Astrocyte (in vitro differentiated cells and primary cell): ENCODE data around the gene CREB5. TPM values are rescaled to one million over a fixed set of nuclear protein-coding genes. Genes with fewer than 3 reads are reported as not detected.

Experiments used
- DNase-seq: peaks from one replicate; pipeline ENCODE4 v3.0.0-alpha.2; 2010; ENCODE audit warnings: low read depth
- FAIRE-seq: peaks from 2 replicates; lab custom pipeline; 2011; peaks lifted over from hg19 to GRCh38; lab: Jason Lieb, UNC
- H2AFZ ChIP-seq: 2 replicates; pipeline ENCODE4 v1.6.0; 2012; ENCODE audit warnings: low read depth, low read length, inconsistent platforms
- H3K27ac ChIP-seq: 2 replicates; pipeline ENCODE4 v1.5.1; 2011; ENCODE audit warnings: low read depth, low read length, inconsistent platforms
- H3K27me3 ChIP-seq: 2 replicates; pipeline ENCODE4 v1.6.0; 2011; ENCODE audit warnings: low read length, inconsistent platforms; ENCODE audit not compliant: insufficient read depth
- H3K36me3 ChIP-seq: 2 replicates; pipeline ENCODE4 v1.5.1; 2011; ENCODE audit warnings: low read length, inconsistent platforms; ENCODE audit not compliant: insufficient read depth
- H3K4me1 ChIP-seq: 2 replicates; pipeline ENCODE4 v1.5.1; 2011; ENCODE audit warnings: low read length, inconsistent platforms; ENCODE audit not compliant: insufficient read depth
- H3K4me2 ChIP-seq: 2 replicates; pipeline ENCODE4 v1.6.0; 2012; ENCODE audit warnings: low read length, inconsistent platforms
- H3K4me3 ChIP-seq: 2 replicates; pipeline ENCODE4 v1.5.1; 2011; ENCODE audit warnings: low read depth, mild to moderate bottlenecking, low read length, inconsistent platforms; ENCODE audit not compliant: insufficient read depth
- H3K79me2 ChIP-seq: 2 replicates; pipeline ENCODE4 v1.6.0; 2012; ENCODE audit warnings: mild to moderate bottlenecking, low read length, inconsistent platforms; ENCODE audit not compliant: insufficient read depth
- H3K9ac ChIP-seq: 2 replicates; pipeline ENCODE4 v1.6.0; 2012; ENCODE audit warnings: mild to moderate bottlenecking, low read length, inconsistent platforms
- H3K9me3 ChIP-seq: 2 replicates; pipeline ENCODE4 v1.5.1; 2012; ENCODE audit warnings: low read depth, mild to moderate bottlenecking, low read length, inconsistent platforms; ENCODE audit not compliant: insufficient read depth
- H4K20me1 ChIP-seq: 2 replicates; pipeline ENCODE4 v1.6.0; 2012; ENCODE audit warnings: low read length, inconsistent platforms; ENCODE audit not compliant: insufficient read depth
- H3K27ac Mint-ChIP-seq: one replicate; pipeline ENCODE4 v1.8.0; 2021; ENCODE audit warnings: mild to moderate bottlenecking, mixed read lengths; ENCODE audit not compliant: unreplicated experiment
- H3K27me3 Mint-ChIP-seq: one replicate; pipeline ENCODE4 v1.8.0; 2021; ENCODE audit warnings: low read depth, mixed read lengths; ENCODE audit not compliant: unreplicated experiment
- H3K36me3 Mint-ChIP-seq: one replicate; pipeline ENCODE4 v1.8.0; 2021; ENCODE audit warnings: low read depth, mixed read lengths; ENCODE audit not compliant: unreplicated experiment
- H3K4me1 Mint-ChIP-seq: one replicate; pipeline ENCODE4 v1.8.0; 2021; ENCODE audit warnings: low read depth, mixed read lengths; ENCODE audit not compliant: unreplicated experiment
- H3K4me3 Mint-ChIP-seq: one replicate; pipeline ENCODE4 v1.8.0; 2021; ENCODE audit warnings: mild to moderate bottlenecking, moderate library complexity, mixed read lengths; ENCODE audit not compliant: unreplicated experiment
- H3K9me3 Mint-ChIP-seq: one replicate; pipeline ENCODE4 v1.8.0; 2021; ENCODE audit warnings: mild to moderate bottlenecking, mixed read lengths; ENCODE audit not compliant: unreplicated experiment
- EZH2 ChIP-seq: IDR thresholded peaks from 2 replicates; pipeline ENCODE4 v1.6.1; 2012; ENCODE audit warnings: mild to moderate bottlenecking, low read length, inconsistent platforms; ENCODE audit not compliant: insufficient read depth
- total RNA-seq: library from RNA; stranded (reverse); gene quantifications from 2 replicates; pipeline ENCODE4 v1.2.1, GENCODE V29; 2021
- TF ChIP-seq, protein P1 (sequence below): IDR thresholded peaks from 2 replicates; pipeline ENCODE4 v1.5.1; 2011; ENCODE audit warnings: low read depth, mild to moderate bottlenecking, inconsistent platforms, low read length, moderate library complexity; ENCODE audit not compliant: insufficient read depth

CREB5 gene
- total RNA-seq, 1 donor from 2014 or later: 25.4 TPM

DNA sequence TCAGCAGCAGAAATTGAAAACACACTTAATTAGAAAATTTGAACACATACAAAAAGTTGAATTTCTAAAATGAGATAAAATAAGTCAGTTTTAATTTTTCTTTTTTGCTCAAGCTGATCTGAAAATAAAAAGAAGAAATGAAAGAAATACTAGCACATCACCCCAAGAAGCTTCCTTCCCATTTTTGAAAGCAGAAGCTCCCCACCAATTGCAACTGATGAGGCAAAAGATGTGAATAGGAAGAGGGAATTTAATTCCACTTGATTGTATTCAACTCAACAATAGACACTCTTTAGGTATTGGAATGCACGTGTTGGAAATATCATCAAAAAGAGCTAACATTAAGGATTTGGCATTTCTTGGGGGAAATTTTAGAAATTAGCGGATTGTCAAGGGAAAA, 370.0 kb downstream of the CREB5 start:
- Histone ChIP-seq H2AFZ (no peak overlapping the region), H3K27ac (no peak overlapping the region), H3K4me2 (no peak overlapping the region), H3K27me3 (no peaks in the 10 kb centered on the region), H3K4me3 (no peak overlapping the region), H3K9ac (no peak overlapping the region), H3K36me3 (no peaks in the 10 kb centered on the region), H3K79me2 (no peaks in the 10 kb centered on the region), H4K20me1 (peaks cover 3% of the 10 kb centered on the region), H3K4me1 (peaks cover 7% of the 10 kb centered on the region), H3K9me3 (no peaks in the 10 kb centered on the region)
- TF ChIP-seq, protein P1, sequence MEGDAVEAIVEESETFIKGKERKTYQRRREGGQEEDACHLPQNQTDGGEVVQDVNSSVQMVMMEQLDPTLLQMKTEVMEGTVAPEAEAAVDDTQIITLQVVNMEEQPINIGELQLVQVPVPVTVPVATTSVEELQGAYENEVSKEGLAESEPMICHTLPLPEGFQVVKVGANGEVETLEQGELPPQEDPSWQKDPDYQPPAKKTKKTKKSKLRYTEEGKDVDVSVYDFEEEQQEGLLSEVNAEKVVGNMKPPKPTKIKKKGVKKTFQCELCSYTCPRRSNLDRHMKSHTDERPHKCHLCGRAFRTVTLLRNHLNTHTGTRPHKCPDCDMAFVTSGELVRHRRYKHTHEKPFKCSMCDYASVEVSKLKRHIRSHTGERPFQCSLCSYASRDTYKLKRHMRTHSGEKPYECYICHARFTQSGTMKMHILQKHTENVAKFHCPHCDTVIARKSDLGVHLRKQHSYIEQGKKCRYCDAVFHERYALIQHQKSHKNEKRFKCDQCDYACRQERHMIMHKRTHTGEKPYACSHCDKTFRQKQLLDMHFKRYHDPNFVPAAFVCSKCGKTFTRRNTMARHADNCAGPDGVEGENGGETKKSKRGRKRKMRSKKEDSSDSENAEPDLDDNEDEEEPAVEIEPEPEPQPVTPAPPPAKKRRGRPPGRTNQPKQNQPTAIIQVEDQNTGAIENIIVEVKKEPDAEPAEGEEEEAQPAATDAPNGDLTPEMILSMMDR: no peak
- TF ChIP-seq EZH2: no peak
- H3K36me3 Mint-ChIP-seq: peaks cover 6% of the 10 kb centered on the region
- no peaks in the 10 kb centered on the region for H3K27me3 Mint-ChIP-seq
- DNase-seq: no peak
- no peak overlapping the region for H3K4me3 Mint-ChIP-seq
- H3K4me1 Mint-ChIP-seq: peaks cover 30% of the 10 kb centered on the region
- H3K9me3 Mint-ChIP-seq: no peaks in the 10 kb centered on the region
- no peak overlapping the region for H3K27ac Mint-ChIP-seq
- FAIRE-seq: no peak

DNA sequence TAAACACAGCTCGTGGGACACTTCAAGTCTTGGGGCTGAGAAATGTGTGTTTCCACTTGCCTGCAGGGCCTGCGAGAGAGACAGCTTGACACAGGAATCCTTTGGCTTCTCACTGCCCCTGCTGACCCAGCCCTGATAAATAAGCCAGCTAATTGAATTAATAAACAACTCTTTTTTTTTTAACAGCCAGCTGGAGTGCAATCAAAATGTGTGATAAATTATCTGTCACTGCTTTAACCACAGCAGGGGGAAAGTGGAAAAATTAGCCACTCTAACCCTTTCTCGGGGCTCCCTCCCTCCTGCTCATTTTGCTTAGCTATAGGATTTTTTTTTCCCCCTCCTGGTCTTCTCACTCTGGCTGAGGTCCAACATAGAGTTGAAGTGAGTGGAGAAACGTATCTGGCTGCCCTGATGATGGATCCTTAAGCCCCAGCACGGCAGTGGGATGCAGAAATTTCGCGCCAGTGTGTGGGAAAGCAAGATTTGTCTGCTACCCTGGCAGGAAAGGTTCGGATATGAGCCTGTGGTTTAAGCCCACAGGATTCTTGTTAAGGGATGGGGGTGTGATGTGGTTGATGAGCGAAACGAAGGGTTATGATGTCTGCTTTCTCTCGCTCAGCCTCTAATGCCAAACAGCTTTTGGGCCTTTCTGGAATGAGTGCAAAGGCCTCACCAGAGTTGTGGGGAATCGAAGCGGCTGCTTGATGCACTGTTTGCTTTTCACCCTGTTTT, 372.0 kb downstream of the CREB5 start:
- peaks cover 3% of the 10 kb centered on the region for H4K20me1 ChIP-seq
- Mint-ChIP-seq H3K27ac (peak overlapping the region; percentile 84), H3K4me1 (peaks cover 33% of the 10 kb centered on the region), H3K27me3 (no peaks in the 10 kb centered on the region), H3K36me3 (peaks cover 9% of the 10 kb centered on the region), H3K9me3 (no peaks in the 10 kb centered on the region), H3K4me3 (peak overlapping the region; percentile 11)
- H3K4me3 ChIP-seq: no peak overlapping the region
- peaks cover 7% of the 10 kb centered on the region for H3K4me1 ChIP-seq
- H3K36me3 ChIP-seq: no peaks in the 10 kb centered on the region
- peak overlapping the region; percentile 51 for H3K4me2 ChIP-seq
- H3K79me2 ChIP-seq: no peaks in the 10 kb centered on the region
- DNase-seq (peak; percentile 94), FAIRE-seq (no peak)
- no peak for TF ChIP-seq EZH2
- TF ChIP-seq, protein P1: no peak
- H3K9ac ChIP-seq: no peak overlapping the region
- H3K27ac ChIP-seq: no peak overlapping the region
- H2AFZ ChIP-seq: peak overlapping the region; percentile 27
- H3K27me3 ChIP-seq: no peaks in the 10 kb centered on the region
- no peaks in the 10 kb centered on the region for H3K9me3 ChIP-seq
